C4-2B (cell line): ENCODE measurements around the gene STAG1.

ENCODE experiments used
- H3K27ac ChIP-seq: fragments of 450-650 bp; 2 replicates; pipeline ENCODE4 v1.5.1; 2017
- CTCF ChIP-seq: fragments of 450-650 bp; conservative IDR thresholded peaks from 2 replicates; pipeline ENCODE4 v1.5.1; 2017; ENCODE audit warnings: mild to moderate bottlenecking
- ZFX ChIP-seq: fragments of 450-650 bp; IDR thresholded peaks from 2 replicates; pipeline ENCODE4 v1.6.1; 2017

The STAG1 gene

GRCh38 chr3:136473716-136474326, 278.4 kb downstream of the STAG1 start:
- H3K27ac ChIP-seq = no peak overlapping the region
- TF ChIP-seq ZFX = no peak

- H3K27ac ChIP-seq = no peak overlapping the region
- TF ChIP-seq CTCF = no peak
- no peak for TF ChIP-seq ZFX
Observed at GRCh38 chr3:136465296-136465695, 286.9 kb downstream of the STAG1 start.

DNA sequence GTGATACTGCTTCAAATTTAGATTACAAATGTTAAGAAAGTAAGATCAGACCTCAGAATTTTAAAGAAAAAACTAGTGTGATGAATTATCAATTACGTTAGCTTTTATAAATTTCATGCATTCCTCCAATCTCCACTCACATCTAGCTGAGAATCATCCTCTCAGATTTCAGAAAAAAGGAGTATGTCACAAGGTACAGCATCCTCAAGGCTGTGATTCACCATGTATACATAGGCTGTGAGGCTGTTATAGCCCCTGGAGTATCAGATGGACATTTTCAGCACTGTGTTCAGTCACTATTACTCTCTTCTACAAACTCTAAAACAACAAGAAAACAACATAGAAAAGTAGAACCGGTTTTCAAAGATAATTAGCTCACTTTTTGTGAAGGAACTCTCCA, 287.7 kb downstream of the STAG1 start:
- TF ChIP-seq CTCF = no peak
- no peak for TF ChIP-seq ZFX
- no peak overlapping the region for H3K27ac ChIP-seq

DNA sequence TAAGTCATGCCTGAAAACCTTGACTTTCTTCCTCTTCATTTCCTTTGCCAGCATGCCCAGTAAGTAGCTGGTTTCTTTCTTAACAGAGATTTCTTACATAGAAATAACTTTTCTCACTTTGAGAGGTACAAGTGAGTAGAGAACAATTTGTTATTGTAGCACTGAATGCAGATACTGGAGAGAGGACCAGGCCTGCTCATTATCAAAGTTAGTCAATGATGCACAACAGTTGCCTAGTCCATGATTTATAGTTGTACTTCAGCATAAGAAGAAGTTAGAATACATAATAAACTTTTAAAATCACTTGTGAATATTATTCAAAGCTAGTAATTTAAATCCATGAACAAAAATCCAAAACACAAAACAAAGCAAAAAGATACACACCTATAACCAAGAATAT, 289.0 kb downstream of the STAG1 start:
- TF ChIP-seq ZFX (no peak), CTCF (no peak)
- H3K27ac ChIP-seq = no peak overlapping the region

- H3K27ac ChIP-seq = no peak overlapping the region
- TF ChIP-seq CTCF = no peak
Observed at GRCh38 chr3:136457793-136458192, 294.4 kb downstream of the STAG1 start.

DNA sequence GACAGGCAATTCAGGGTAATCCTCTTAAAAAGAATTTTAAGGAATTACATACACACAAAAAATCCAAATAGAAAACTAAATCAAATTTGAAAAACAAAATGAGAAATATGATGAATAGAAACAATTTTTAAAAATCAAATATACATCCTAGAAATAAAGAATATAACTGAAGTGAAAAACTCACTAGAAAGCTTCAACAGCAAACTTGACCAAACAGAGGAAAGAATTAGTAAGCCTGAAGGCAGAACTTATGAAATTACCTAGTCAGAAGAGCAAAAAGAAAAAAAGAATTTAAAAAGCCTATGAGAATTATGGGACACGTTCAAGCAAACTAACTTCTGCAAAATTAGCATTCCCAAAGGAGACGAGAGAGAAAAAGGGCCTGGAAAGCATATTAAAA, 296.0 kb downstream of the STAG1 start:
- TF ChIP-seq ZFX = no peak
- no peak overlapping the region for H3K27ac ChIP-seq

GRCh38 chr3:136444581-136444980, 307.6 kb downstream of the STAG1 start:
- H3K27ac ChIP-seq = no peak overlapping the region
- TF ChIP-seq ZFX (no peak), CTCF (no peak)

GRCh38 chr3:136437043-136437442, 315.1 kb downstream of the STAG1 start:
- TF ChIP-seq CTCF (no peak), ZFX (no peak)
- no peak overlapping the region for H3K27ac ChIP-seq
